OCI-LY7 (cell line): Measurements from ENCODE around the gene CD38. TPM values are rescaled to one million over a fixed set of nuclear protein-coding genes. Genes with fewer than 3 reads are reported as not detected.

Experiments used
- BruUV-seq: library from RNA; stranded (reverse); fragments of 400-500 nt; replicated peaks from 2 replicates; lab custom pipeline; 2021; lab: Mats Ljungman, UMichigan
- CTCF ChIA-PET: fragments of 300-600 bp; sonication (Branson Sonifier 250); formaldehyde crosslinking; loops from one replicate; lab custom pipeline; 2022; ENCODE audit warnings: antibody characterized with exemption; ENCODE audit not compliant: unreplicated experiment; lab: Charles Lee
- POLR2A ChIA-PET: fragments of 300-600 bp; sonication (Branson Sonifier 250); formaldehyde crosslinking; loops from one replicate; lab custom pipeline; 2022; ENCODE audit warnings: antibody characterized with exemption; lab: Charles Lee
- DNase-seq: peaks from one replicate; pipeline ENCODE4 v3.0.0-alpha.2; 2015; ENCODE audit warnings: low spot score
- H2AFZ ChIP-seq: fragments of 200-600 bp; sonication (generic), shearing (Covaris generic); 2 replicates; pipeline ENCODE4 v1.6.1; 2014; ENCODE audit warnings: mild to moderate bottlenecking, antibody characterized with exemption, low read length, moderate library complexity
- H3K27ac ChIP-seq: fragments of 200-600 bp; sonication (generic); 2 replicates; pipeline ENCODE4 v1.5.1; 2014; ENCODE audit warnings: mixed run types, low read depth, mild to moderate bottlenecking, moderate library complexity, low read length, inconsistent platforms; ENCODE audit not compliant: poor library complexity, severe bottlenecking
- H3K36me3 ChIP-seq: fragments of 200-600 bp; sonication (generic); 2 replicates; pipeline ENCODE4 v1.6.1; 2014; ENCODE audit warnings: mild to moderate bottlenecking, antibody characterized with exemption, low read length, moderate library complexity, mixed read lengths; ENCODE audit not compliant: insufficient read depth
- H3K4me1 ChIP-seq: fragments of 200-600 bp; sonication (generic); 2 replicates; pipeline ENCODE4 v1.5.1; 2014; ENCODE audit warnings: mild to moderate bottlenecking, low read length; ENCODE audit not compliant: insufficient read depth, poor library complexity, severe bottlenecking
- H3K4me2 ChIP-seq: fragments of 200-600 bp; sonication (generic); 2 replicates; pipeline ENCODE4 v1.6.1; 2014; ENCODE audit warnings: mild to moderate bottlenecking, low read length
- H3K4me3 ChIP-seq: fragments of 200-600 bp; sonication (generic); 2 replicates; pipeline ENCODE4 v1.5.1; 2014; ENCODE audit warnings: mild to moderate bottlenecking, low read depth, low read length; ENCODE audit not compliant: poor library complexity, severe bottlenecking
- H3K79me2 ChIP-seq: fragments of 200-600 bp; sonication (generic); 2 replicates; pipeline ENCODE4 v1.6.1; 2016; ENCODE audit warnings: low read depth, mild to moderate bottlenecking, low read length, moderate library complexity, mixed read lengths; ENCODE audit not compliant: insufficient read depth
- H3K9me2 ChIP-seq: fragments of 200-600 bp; sonication (generic); 2 replicates; pipeline ENCODE4 v1.6.1; 2016; ENCODE audit warnings: mild to moderate bottlenecking, low read length, mixed read lengths; ENCODE audit not compliant: insufficient read depth
- H3K9me3 ChIP-seq: fragments of 200-600 bp; sonication (generic); 2 replicates; pipeline ENCODE4 v1.6.1; 2014; ENCODE audit warnings: mild to moderate bottlenecking, mixed run types, low read length, mixed read lengths
- H4K20me1 ChIP-seq: fragments of 200-600 bp; sonication (generic); 2 replicates; pipeline ENCODE4 v1.6.1; 2014; ENCODE audit warnings: mild to moderate bottlenecking, antibody characterized with exemption, low read length, moderate library complexity, mixed read lengths; ENCODE audit not compliant: insufficient read depth
- CTCF ChIP-seq: fragments of 200-600 bp; sonication (generic); conservative IDR thresholded peaks from 2 replicates; pipeline ENCODE4 v1.5.1; 2014; ENCODE audit warnings: mild to moderate bottlenecking, antibody characterized with exemption, low read length, moderate library complexity, mixed read lengths
- EZH2phosphoT487 ChIP-seq: fragments of 200-600 bp; sonication (generic); IDR thresholded peaks from 2 replicates; pipeline ENCODE4 v1.6.1; 2018; ENCODE audit warnings: low read depth, borderline replicate concordance, mild to moderate bottlenecking, mixed run types, antibody characterized with exemption, low read length, moderate library complexity, mixed read lengths
- intact Hi-C: fragments of 100-400 bp; cut with micrococcal nuclease; formaldehyde crosslinking; loops from one replicate; pipeline ENCODE4 v1.10.0; 2022; ENCODE audit not compliant: unreplicated experiment
- total RNA-seq, 2 experiments: library from RNA; depleted of rRNA in 1 of 2; stranded (reverse); fragments of >200 nt in 1 of 2; shearing (Covaris generic) in 1 of 2; gene quantifications; 2 replicates each; pipeline ENCODE4 v1.2.3, GENCODE V29; 2014 to 2022

The CD38 gene
- total RNA-seq, 2 experiments from 2014 or later: 92.0 to 176 TPM

- H3K4me3 ChIP-seq: peak overlapping the region; percentile 76
- no peak for DNase-seq
- TF ChIP-seq EZH2phosphoT487 (no peak), CTCF (no peak)
- POLR2A ChIA-PET: interaction anchor here (0.6 to 3.4 kb wide), 7 partner anchors 12 to 111 kb away, joined by 3 to 15 read pairs (median 8); no protein-coding TSS in a partner anchor
- peak overlapping the region; percentile 96 for H3K27ac ChIP-seq
- no TSS peak for BruUV-seq
- H3K36me3 ChIP-seq: peaks cover 71% of the 10 kb centered on the region
- H2AFZ ChIP-seq: no peak overlapping the region
- CTCF ChIA-PET: interaction anchor here (0.8 to 1.1 kb wide), 2 partner anchors 16 to 66 kb away, joined by 3 read pairs; no protein-coding TSS in a partner anchor
- peaks cover 68% of the 10 kb centered on the region for H3K4me1 ChIP-seq
- peak overlapping the region; percentile 68 for H3K4me2 ChIP-seq
- peaks cover 9% of the 10 kb centered on the region; the same call in 1 of the 2 replicates for H4K20me1 ChIP-seq
- peaks cover 68% of the 10 kb centered on the region for H3K79me2 ChIP-seq
- intact Hi-C loops: no loop called here
- peaks cover 47% of the 10 kb centered on the region for H3K9me3 ChIP-seq
- H3K9me2 ChIP-seq: no peaks in the 10 kb centered on the region
Measured at GRCh38 chr4:15781427-15782095, 3.4 kb downstream of the CD38 start.

GRCh38 chr4:15783676-15784075 lies 5.5 kb downstream of the CD38 start:
- Histone ChIP-seq H4K20me1 (peaks cover 9% of the 10 kb centered on the region; the same call in 1 of the 2 replicates), H3K9me2 (no peaks in the 10 kb centered on the region), H3K9me3 (peaks cover 65% of the 10 kb centered on the region), H3K4me2 (peak overlapping the region; percentile 68), H3K4me3 (peak overlapping the region; percentile 76), H3K36me3 (peaks cover 93% of the 10 kb centered on the region), H2AFZ (no peak overlapping the region), H3K27ac (peak overlapping the region; percentile 96), H3K4me1 (peaks cover 58% of the 10 kb centered on the region), H3K79me2 (peaks cover 88% of the 10 kb centered on the region)
- CTCF ChIA-PET: no interaction called here
- intact Hi-C loops: loop anchor here (2.0 kb wide), 1 partner anchor 17 kb away; no protein-coding TSS in a partner anchor
- TF ChIP-seq CTCF: no peak
- no peak for TF ChIP-seq EZH2phosphoT487
- POLR2A ChIA-PET: interaction anchor here (0.6 to 3.4 kb wide), 5 partner anchors 16 to 196 kb away, joined by 3 to 15 read pairs (median 8); no protein-coding TSS in a partner anchor
- no TSS peak for BruUV-seq
- DNase-seq: no peak
